ENCODE data around the gene UPF1.

The UPF1 gene

GRCh38 chr19:18866800-18867123, 35.0 kb downstream of the UPF1 start:
- no peak overlapping the region for H3K4me3 ChIP-seq (replicated peaks in 1 of 2; ENCODE audit: low read depth in 2 of 2, low read length in 2 of 2)

GRCh38 chr19:18867199-18867598, 35.4 kb downstream of the UPF1 start:
- no peak for DNase-seq (ENCODE audit: low read depth in 2 of 2)
- TF ChIP-seq, protein P1, sequence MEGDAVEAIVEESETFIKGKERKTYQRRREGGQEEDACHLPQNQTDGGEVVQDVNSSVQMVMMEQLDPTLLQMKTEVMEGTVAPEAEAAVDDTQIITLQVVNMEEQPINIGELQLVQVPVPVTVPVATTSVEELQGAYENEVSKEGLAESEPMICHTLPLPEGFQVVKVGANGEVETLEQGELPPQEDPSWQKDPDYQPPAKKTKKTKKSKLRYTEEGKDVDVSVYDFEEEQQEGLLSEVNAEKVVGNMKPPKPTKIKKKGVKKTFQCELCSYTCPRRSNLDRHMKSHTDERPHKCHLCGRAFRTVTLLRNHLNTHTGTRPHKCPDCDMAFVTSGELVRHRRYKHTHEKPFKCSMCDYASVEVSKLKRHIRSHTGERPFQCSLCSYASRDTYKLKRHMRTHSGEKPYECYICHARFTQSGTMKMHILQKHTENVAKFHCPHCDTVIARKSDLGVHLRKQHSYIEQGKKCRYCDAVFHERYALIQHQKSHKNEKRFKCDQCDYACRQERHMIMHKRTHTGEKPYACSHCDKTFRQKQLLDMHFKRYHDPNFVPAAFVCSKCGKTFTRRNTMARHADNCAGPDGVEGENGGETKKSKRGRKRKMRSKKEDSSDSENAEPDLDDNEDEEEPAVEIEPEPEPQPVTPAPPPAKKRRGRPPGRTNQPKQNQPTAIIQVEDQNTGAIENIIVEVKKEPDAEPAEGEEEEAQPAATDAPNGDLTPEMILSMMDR (IDR thresholded peaks at IDR 0.05; ENCODE audit: low read depth, low read length): no peak
- no peak overlapping the region for H3K4me3 ChIP-seq (replicated peaks in 1 of 2; ENCODE audit: low read depth in 2 of 2, low read length in 2 of 2)

More at GRCh38 chr19:18866800-18867123, 35.0 kb downstream of the UPF1 start:
- TF ChIP-seq, protein P1 (IDR thresholded peaks at IDR 0.05; ENCODE audit: low read depth, low read length): no peak
- no peak for DNase-seq (ENCODE audit: low read depth in 2 of 2)

- TF ChIP-seq, protein P1 (IDR thresholded peaks at IDR 0.05; ENCODE audit: low read depth, low read length): no peak
- DNase-seq (ENCODE audit: low read depth in 2 of 2): no peak
- H3K4me3 ChIP-seq (replicated peaks in 1 of 2; ENCODE audit: low read depth in 2 of 2, low read length in 2 of 2): no peak overlapping the region
Measured at GRCh38 chr19:18867751-18868150, 36.0 kb downstream of the UPF1 start.

- no peak overlapping the region for H3K4me3 ChIP-seq (replicated peaks in 1 of 2; ENCODE audit: low read depth in 2 of 2, low read length in 2 of 2)
- no peak for DNase-seq (ENCODE audit: low read depth in 2 of 2)
- TF ChIP-seq, protein P1 (IDR thresholded peaks at IDR 0.05; ENCODE audit: low read depth, low read length): no peak
Measured at GRCh38 chr19:18868380-18869022, 36.7 kb downstream of the UPF1 start.

DNA sequence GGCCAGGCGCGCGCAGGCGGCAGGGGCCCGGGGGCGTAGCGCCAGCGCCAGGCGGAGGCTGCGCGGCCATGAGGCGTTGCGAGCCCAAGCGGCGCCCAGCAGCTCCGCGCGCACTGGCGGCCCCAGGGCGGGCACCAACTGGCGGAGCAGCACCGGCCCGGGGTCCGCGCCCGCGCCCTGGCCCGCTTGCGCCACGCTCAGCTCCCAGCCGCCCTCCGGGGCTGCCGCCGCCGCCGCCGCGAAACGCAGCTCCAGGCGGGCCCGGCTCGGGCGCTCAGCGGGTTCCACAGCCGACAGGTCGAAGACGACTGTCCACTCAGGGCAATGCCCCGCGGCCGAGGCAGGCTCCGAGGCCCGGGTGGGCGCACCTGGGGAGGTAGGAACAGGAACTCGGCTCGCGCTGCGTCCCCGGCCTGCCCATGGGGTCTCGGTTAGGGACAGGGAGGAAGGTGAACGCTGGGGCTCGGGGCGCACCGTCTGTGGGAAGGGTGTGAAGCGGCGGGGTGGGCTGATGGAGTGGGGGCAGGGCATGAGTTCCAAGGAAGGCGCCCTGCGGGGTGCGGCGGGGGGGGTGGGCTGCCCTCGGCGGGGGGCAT, 37.4 kb downstream of the UPF1 start:
- H3K4me3 ChIP-seq (replicated peaks in 1 of 2; ENCODE audit: low read depth in 2 of 2, low read length in 2 of 2): no peak overlapping the region
- TF ChIP-seq, protein P1 (IDR thresholded peaks at IDR 0.05; ENCODE audit: low read depth, low read length): no peak
- no peak for DNase-seq (ENCODE audit: low read depth in 2 of 2)

DNA sequence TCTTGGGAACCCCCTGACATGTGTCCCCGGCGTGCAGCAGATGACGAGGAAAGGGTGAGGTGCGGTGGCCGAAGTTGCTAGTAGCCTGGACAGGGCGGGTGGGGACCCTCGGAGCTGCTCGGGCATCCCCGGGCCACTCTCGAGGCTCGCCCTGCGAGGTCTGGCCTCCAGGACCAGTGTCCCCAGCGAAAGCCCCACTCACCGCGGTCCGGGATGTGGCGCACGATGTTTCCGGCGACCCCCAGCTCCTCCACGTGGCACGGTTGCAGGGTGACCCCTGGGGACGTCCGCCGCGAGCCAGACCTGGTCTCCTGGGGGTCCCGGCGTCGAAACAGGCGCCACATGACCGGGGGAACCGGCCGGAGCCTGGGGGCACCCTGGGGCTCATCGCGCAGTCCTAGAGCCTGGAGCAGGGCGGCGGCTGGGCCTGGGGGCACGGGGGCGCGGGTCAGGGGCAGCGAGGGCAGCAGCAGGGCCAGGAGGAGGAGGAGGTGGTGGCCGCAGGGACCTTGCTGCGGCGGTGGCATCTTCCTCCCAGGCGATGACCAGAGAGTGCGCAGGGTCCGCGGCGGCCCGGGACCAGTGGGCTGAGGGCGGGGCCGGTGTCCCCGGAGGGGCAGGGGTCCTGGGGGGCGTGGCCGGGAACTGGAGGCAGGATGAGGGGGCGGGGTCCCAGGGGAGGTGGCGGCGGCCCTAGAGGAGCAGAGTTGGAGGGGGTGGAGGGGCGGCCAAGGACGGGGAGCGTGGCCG, 38.2 kb downstream of the UPF1 start:
- TF ChIP-seq, protein P1 (IDR thresholded peaks at IDR 0.05; ENCODE audit: low read depth, low read length): no peak
- no peak overlapping the region for H3K4me3 ChIP-seq (replicated peaks in 1 of 2; ENCODE audit: low read depth in 2 of 2, low read length in 2 of 2)
- no peak for DNase-seq (ENCODE audit: low read depth in 2 of 2)

All from cardiac fibroblast (primary cell).